ENCODE data around the gene GCAT.

The GCAT gene

GRCh38 chr22:37809672-37810333, 2.1 kb downstream of the GCAT start:
- DNase-seq (ENCODE audit: low read depth in 1 of 2, low spot score in 1 of 2), result no peak

GRCh38 chr22:37811867-37812266, 4.1 kb downstream of the GCAT start:
- DNase-seq (ENCODE audit: low read depth in 1 of 2, low spot score in 1 of 2), result no peak

GRCh38 chr22:37812869-37813678, 5.3 kb downstream of the GCAT start:
- no peak for DNase-seq (ENCODE audit: low read depth in 1 of 2, low spot score in 1 of 2)

GRCh38 chr22:37815593-37815992, 7.9 kb downstream of the GCAT start:
- DNase-seq (ENCODE audit: low read depth in 1 of 2, low spot score in 1 of 2), result no peak

GRCh38 chr22:37816543-37817180, 8.9 kb downstream of the GCAT start:
- DNase-seq (ENCODE audit: low read depth in 1 of 2, low spot score in 1 of 2), result no peak

- DNase-seq (ENCODE audit: low read depth in 1 of 2, low spot score in 1 of 2), result peak; percentile 75 to 85
Observed at GRCh38 chr22:37817705-37818408, 10.1 kb downstream of the GCAT start.

- peak; percentile 50 to 51 for DNase-seq (ENCODE audit: low read depth in 1 of 2, low spot score in 1 of 2)
Observed at GRCh38 chr22:37818409-37819104, 10.8 kb downstream of the GCAT start.

GRCh38 chr22:37819105-37819433, 11.3 kb downstream of the GCAT start:
- DNase-seq (ENCODE audit: low read depth in 1 of 2, low spot score in 1 of 2), result no peak

- DNase-seq (ENCODE audit: low read depth in 1 of 2, low spot score in 1 of 2), result no peak
Observed at GRCh38 chr22:37820350-37820749, 12.6 kb downstream of the GCAT start.

- DNase-seq (ENCODE audit: low read depth in 1 of 2, low spot score in 1 of 2), result no peak
Observed at GRCh38 chr22:37822079-37822833, 14.5 kb downstream of the GCAT start.

GRCh38 chr22:37823134-37823985, 15.6 kb downstream of the GCAT start, which contains the start of gene GALR3:
TSS of gene GALR3 (plus strand) at chr22:37823382. CDS start at chr22:37823407, 25 bp downstream.
- no peak for DNase-seq (ENCODE audit: low read depth in 1 of 2, low spot score in 1 of 2)

- no peak for DNase-seq (ENCODE audit: low read depth in 1 of 2, low spot score in 1 of 2)
Observed at GRCh38 chr22:37824674-37825641, 17.2 kb downstream of the GCAT start.

- DNase-seq (ENCODE audit: low read depth in 1 of 2, low spot score in 1 of 2), result no peak
Observed at GRCh38 chr22:37827056-37827455, 19.3 kb downstream of the GCAT start.

- no peak for DNase-seq (ENCODE audit: low read depth in 1 of 2, low spot score in 1 of 2)
Observed at GRCh38 chr22:37830093-37830842, 22.5 kb downstream of the GCAT start.

GRCh38 chr22:37831472-37831871, 23.7 kb downstream of the GCAT start:
- DNase-seq (ENCODE audit: low read depth in 1 of 2, low spot score in 1 of 2), result no peak

- no peak for DNase-seq (ENCODE audit: low read depth in 1 of 2, low spot score in 1 of 2)
Observed at GRCh38 chr22:37832022-37832857, 24.5 kb downstream of the GCAT start.

Measured in activated CD4-positive, alpha-beta T cell treated with anti-CD3 and anti-CD28 coated beads, Interleukin-2, amount 50 U/mL, for 24 hours (primary cell).